GM21367 (cell line): Measurements from ENCODE around the gene CTSO.

ENCODE experiments used
- ATAC-seq: cut with Tn5 transposase; IDR thresholded peaks from one replicate; pipeline ENCODE4 v1.9.1; 2021; ENCODE audit not compliant: unreplicated experiment

The CTSO gene

GRCh38 chr4:155953151-155954117 is at the start of gene CTSO:
TSS of gene CTSO (minus strand) at chr4:155953866. CDS start at chr4:155953847, 19 bp downstream.
- peak; percentile 93 for ATAC-seq

GRCh38 chr4:156000491-156000890 is 46.8 kb upstream of the CTSO start:
- ATAC-seq, result no peak

- no peak for ATAC-seq
These were observed 46.1 kb upstream of the CTSO start for GRCh38 chr4:155999725-156000124.

GRCh38 chr4:155995069-155995468 is 41.4 kb upstream of the CTSO start:
- no peak for ATAC-seq

- ATAC-seq, result no peak
These were observed 30.6 kb upstream of the CTSO start for GRCh38 chr4:155984106-155984797.

- no peak for ATAC-seq
These were observed 29.2 kb upstream of the CTSO start for GRCh38 chr4:155982736-155983385.

GRCh38 chr4:155978810-155979209 is 25.1 kb upstream of the CTSO start:
- no peak for ATAC-seq

GRCh38 chr4:155975511-155975910 is 21.8 kb upstream of the CTSO start:
- ATAC-seq, result no peak

- no peak for ATAC-seq
These were observed 21.3 kb upstream of the CTSO start for GRCh38 chr4:155974996-155975395.

GRCh38 chr4:155974476-155974749 is 20.7 kb upstream of the CTSO start:
- ATAC-seq, result peak; percentile 80

GRCh38 chr4:155973639-155974475 is 20.2 kb upstream of the CTSO start:
- ATAC-seq, result peak; percentile 15

- peak; percentile 55 for ATAC-seq
These were observed 18.4 kb upstream of the CTSO start for GRCh38 chr4:155972098-155972497.

- no peak for ATAC-seq
These were observed 13.2 kb upstream of the CTSO start for GRCh38 chr4:155966731-155967395.

GRCh38 chr4:155966171-155966570 is 12.5 kb upstream of the CTSO start:
- ATAC-seq, result no peak

- ATAC-seq, result no peak
These were observed 10.6 kb upstream of the CTSO start for GRCh38 chr4:155964016-155964891.

GRCh38 chr4:155962767-155963166 is 9.1 kb upstream of the CTSO start:
- no peak for ATAC-seq

- no peak for ATAC-seq
These were observed 7.9 kb upstream of the CTSO start for GRCh38 chr4:155961575-155961974.

GRCh38 chr4:155960522-155960921 is 6.9 kb upstream of the CTSO start:
- ATAC-seq, result no peak

- no peak for ATAC-seq
These were observed 5.8 kb upstream of the CTSO start for GRCh38 chr4:155959417-155959816.
